KOPT-K1 (cell line): Measurements from ENCODE around the gene MARCHF7.
"Not testable (repeated sequence)": the region's sequence is repeated elsewhere in the genome, so short reads cannot be mapped to it uniquely, and the experiment has no call there.

Source experiments
- H3K27ac ChIP-seq: fragments of 200-600 bp; sonication (generic); 2 replicates; pipeline ENCODE4 v1.5.1; 2016; ENCODE audit warnings: antibody characterized with exemption, mild to moderate bottlenecking, low read depth, low read length; ENCODE audit not compliant: poor library complexity, severe bottlenecking
- H3K36me3 ChIP-seq: fragments of 200-600 bp; sonication (generic); 2 replicates; pipeline ENCODE4 v1.5.1; 2017; ENCODE audit warnings: antibody characterized with exemption, mild to moderate bottlenecking, low read length, moderate library complexity; ENCODE audit not compliant: insufficient read depth
- H3K9me3 ChIP-seq: fragments of 200-600 bp; sonication (generic); 2 replicates; pipeline ENCODE4 v1.5.1; 2017; ENCODE audit warnings: antibody characterized with exemption, low read length, mild to moderate bottlenecking; ENCODE audit not compliant: insufficient read depth, poor library complexity, severe bottlenecking

Gene MARCHF7

DNA sequence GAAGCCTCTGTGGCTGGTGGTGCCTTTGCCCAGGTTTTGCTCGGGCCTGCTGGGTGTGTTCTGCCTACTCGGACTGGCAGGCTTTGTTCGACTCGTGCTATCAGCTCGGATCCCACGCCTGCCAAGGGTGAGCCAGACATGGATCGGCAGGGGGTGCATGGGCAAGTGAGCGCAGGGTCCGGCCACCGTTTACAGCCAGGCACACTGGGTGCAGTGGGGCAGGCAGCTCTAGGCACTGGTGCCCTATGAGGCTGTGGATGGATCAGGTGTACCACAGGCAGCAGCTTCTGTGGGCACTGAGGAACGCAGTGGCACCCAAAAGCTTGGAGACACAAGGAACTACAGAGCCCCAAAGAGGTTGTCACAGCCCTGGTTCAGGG lies 25.6 kb downstream of the MARCHF7 start:
- no peak overlapping the region for H3K27ac ChIP-seq
- peaks cover 99% of the 10 kb centered on the region for H3K36me3 ChIP-seq
- H3K9me3 ChIP-seq, result no peaks in the 10 kb centered on the region

DNA sequence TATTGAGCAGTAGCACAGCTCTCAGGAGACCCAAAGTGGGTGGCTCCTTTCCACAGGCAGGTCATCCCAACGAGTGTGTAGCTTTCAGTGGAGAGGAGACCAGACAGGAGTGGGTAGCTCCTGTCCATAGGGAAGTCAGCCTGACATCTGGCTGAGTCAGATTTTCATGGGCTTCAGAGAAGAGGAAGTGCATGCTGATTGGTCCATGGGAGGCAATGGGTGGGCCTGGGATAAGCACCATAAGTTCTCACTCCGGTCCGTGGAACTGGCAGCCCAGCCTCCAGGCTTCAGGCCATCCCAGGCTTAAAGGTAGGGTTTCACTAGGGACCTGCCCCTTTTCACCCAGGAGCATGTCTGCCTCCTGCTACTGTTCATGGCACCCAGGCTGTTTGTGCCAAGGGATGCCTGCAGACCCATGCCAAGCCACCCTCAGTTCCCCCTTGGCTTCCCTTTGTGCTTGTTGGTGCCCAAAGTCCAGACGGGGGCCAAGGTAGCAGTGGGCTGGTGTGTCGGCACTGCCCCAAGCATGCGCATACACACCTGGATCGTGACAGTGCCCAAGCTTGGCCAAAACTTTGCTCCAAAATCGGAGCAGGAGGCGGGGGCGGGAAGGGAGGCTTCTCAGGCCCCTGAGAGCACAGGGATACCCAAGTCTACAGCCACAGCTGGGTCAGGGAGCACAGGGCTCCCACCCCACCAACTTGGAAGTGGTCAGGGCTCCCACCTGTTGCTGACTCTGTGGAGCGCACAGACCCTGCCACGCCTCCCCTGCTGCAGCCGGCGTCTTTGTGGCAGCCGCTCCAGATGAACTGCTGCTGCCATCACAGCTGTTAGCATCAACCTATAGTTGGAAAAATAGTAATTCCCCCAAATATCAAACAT lies 26.4 kb downstream of the MARCHF7 start:
- Histone ChIP-seq H3K27ac (no peak overlapping the region), H3K36me3 (peaks cover 100% of the 10 kb centered on the region), H3K9me3 (no peaks in the 10 kb centered on the region)

DNA sequence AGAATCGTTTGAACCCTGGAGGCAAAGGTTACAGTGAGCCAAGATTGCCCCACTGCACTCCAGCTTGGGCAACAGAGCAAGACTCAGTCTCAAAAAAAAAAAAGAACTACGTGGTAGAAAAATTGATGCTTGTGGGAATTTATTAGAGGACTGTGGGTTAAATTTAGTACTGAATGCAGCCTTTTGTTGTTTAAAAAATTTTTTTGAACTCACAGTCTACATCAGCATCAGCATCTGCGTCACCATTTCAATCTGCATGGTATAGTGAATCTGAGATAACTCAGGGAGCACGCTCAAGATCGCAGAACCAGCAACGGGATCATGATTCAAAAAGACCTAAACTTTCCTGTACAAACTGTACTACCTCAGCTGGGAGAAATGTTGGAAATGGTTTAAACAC lies 30.5 kb downstream of the MARCHF7 start:
- no peaks in the 10 kb centered on the region for H3K9me3 ChIP-seq
- no peak overlapping the region for H3K27ac ChIP-seq
- H3K36me3 ChIP-seq, result peaks cover 100% of the 10 kb centered on the region

DNA sequence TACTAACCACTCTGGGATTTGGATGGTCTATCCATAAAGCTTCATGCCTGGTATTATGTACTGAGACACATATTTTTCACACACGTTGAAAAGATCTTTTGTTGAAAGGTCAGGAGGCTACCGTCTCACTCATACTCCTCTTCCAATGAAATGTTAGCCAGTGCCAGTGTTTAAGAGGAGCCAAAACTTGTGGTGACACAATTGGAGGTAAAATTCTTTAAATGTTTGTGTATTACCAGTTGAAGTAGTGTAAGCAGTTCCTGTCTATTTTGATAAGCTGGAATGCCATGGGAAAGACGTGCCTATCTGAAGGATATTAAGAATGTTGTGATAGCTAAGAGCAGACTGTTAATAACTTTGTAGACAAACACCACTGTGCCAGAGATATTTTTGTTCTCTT lies 32.1 kb downstream of the MARCHF7 start:
- Histone ChIP-seq H3K36me3 (peaks cover 100% of the 10 kb centered on the region), H3K9me3 (no peaks in the 10 kb centered on the region), H3K27ac (no peak overlapping the region)

DNA sequence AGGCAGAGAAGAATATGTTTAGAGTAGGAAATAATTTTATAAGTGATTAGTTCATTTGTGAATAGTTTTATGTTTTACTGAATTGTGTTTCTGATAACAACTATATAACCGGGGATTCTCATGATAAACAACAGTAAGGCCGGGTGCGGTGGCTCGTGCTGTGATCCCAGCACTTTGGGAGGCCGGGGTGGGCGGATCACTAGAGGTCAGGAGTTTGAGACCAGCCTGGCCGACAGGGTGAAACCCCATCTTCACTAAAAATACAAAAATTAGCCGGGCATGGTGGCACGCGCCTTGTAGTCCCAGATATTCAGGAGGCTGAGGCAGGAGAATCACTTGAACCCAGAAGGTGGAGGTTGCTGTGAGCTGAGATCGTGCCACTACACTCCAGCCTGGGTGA lies 32.9 kb downstream of the MARCHF7 start:
- H3K36me3 ChIP-seq, result peaks cover 100% of the 10 kb centered on the region
- not testable (repeated sequence) for H3K9me3 ChIP-seq, H3K27ac ChIP-seq

DNA sequence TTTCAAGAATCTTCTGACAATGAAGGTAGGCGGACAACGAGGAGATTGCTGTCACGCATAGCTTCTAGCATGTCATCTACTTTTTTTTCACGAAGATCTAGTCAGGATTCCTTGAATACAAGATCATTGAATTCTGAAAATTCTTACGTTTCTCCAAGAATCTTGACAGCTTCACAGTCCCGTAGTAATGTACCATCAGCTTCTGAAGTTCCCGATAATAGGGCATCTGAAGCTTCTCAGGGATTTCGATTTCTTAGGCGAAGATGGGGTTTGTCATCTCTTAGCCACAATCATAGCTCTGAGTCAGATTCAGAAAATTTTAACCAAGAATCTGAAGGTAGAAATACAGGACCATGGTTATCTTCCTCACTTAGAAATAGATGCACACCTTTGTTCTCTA lies 35.8 kb downstream of the MARCHF7 start:
- H3K27ac ChIP-seq, result no peak overlapping the region
- H3K36me3 ChIP-seq, result peaks cover 99% of the 10 kb centered on the region
- no peaks in the 10 kb centered on the region for H3K9me3 ChIP-seq

DNA sequence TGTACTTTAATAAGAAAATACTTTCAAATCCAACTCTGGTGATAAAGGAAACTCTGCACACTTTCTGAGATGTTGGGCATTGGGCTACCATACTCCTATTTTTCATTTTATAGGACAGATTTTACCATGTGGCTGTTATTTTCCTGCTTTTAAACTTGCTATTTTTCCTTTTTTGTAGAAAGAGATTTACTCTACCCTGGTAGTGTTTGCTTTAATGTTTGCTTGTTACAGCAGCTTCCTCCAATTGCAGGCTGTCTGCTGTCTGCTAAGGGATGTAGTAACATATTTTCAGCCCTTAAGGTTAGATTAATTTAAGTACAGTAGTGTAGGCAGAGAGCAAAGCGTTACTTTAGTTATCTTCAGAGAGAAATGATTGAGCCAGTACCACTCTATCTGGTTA lies 38.6 kb downstream of the MARCHF7 start:
- Histone ChIP-seq H3K9me3 (no peaks in the 10 kb centered on the region), H3K27ac (no peak overlapping the region), H3K36me3 (peaks cover 99% of the 10 kb centered on the region)

DNA sequence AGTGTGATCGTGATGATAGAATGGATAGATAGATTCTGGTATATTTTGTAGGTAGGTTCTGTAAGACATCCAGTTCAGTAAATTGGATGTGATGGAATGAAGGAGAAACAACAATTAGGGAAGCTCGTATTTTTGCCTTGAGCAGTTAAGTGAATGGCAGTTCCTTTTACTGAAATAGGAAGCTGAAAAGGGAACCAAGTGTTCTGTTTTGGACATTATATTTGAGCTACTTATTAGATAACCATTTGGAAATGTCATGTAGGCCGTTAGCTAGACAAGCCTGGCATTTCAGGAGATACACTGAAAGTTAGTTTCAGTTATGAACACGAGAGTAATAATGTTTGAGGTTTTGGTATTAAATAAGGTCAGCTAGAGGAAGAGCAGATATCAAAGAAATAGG lies 41.5 kb downstream of the MARCHF7 start:
- no peak overlapping the region for H3K27ac ChIP-seq
- H3K36me3 ChIP-seq, result peaks cover 99% of the 10 kb centered on the region
- H3K9me3 ChIP-seq, result no peaks in the 10 kb centered on the region

DNA sequence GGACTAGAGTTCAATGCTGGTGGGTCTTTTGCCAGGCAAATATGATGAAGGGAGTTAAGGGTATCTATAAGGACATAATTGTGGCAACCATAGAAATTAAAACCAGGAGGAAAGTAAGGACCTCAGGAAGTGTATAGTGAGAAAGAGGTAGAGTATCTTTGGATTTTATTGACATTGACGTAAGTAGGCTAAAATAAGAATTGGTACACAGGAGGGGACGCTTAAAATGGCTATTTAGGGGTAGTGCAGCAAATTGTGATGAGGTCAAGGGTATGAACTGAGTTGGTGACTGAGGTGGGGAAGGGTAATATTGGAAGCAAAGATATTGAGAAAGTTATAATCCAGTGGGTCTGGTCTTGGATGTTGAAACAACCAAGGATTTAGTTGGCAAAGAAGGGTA lies 42.7 kb downstream of the MARCHF7 start:
- Histone ChIP-seq H3K36me3 (peaks cover 99% of the 10 kb centered on the region), H3K27ac (no peak overlapping the region), H3K9me3 (no peaks in the 10 kb centered on the region)

DNA sequence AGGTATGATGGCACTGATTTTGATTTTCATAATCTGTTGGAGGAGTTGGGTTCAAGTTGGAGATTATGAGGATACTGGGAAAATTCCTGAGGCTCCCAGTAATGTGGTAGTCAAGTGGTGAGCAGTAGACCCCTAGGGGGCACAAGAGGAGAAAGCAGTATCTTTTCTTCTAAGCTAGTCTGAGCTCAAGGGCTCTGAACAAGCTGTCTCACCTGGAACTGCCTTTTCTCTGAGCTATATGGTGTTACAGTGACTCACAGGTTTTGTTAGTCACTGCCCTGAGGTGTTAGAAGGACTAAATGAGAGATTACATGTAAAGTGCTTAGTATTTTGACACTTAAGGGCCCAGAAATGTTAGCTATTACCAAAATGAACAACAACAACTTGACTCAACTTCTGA lies 43.5 kb downstream of the MARCHF7 start:
- no peaks in the 10 kb centered on the region for H3K9me3 ChIP-seq
- peaks cover 100% of the 10 kb centered on the region for H3K36me3 ChIP-seq
- no peak overlapping the region for H3K27ac ChIP-seq

DNA sequence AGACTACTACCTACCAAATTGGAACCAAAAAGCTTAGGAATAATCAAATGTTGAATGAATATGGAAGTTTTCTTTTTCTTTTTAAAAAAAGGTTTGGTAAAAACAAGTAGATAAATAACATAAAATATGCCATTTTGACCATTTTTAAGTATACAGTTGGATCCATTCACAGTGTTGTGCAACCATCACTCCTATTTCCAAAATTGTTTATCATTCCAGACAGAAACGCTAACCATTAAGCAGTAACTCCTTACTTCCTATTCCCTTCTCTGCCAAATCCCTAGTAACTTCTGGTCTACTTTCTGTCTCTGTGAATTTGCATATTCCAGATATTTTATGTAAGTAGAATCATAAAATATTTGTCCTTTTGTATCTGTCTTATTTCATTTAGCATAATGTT lies 45.9 kb downstream of the MARCHF7 start:
- Histone ChIP-seq H3K9me3 (no peaks in the 10 kb centered on the region), H3K27ac (no peak overlapping the region), H3K36me3 (peaks cover 100% of the 10 kb centered on the region)

DNA sequence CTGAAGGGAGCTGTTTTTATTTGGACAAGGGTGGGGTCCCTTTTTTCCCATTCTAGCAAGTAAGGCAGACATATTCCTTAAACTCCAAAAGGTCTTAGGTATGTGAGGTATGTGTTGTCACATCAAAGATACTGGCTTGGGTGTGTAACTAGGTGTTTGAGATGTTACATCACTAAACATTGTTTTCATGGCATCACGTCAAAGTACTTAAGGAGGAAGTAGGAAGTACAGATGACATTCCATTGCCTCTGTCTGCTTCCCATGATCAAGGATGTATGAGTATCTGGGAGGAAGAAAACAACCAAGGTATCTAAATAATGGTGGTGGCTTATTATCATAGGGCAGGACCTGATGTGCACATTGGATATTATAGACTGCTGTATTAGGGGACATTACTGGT lies 46.4 kb downstream of the MARCHF7 start:
- Histone ChIP-seq H3K9me3 (no peaks in the 10 kb centered on the region), H3K36me3 (peaks cover 100% of the 10 kb centered on the region), H3K27ac (no peak overlapping the region)

DNA sequence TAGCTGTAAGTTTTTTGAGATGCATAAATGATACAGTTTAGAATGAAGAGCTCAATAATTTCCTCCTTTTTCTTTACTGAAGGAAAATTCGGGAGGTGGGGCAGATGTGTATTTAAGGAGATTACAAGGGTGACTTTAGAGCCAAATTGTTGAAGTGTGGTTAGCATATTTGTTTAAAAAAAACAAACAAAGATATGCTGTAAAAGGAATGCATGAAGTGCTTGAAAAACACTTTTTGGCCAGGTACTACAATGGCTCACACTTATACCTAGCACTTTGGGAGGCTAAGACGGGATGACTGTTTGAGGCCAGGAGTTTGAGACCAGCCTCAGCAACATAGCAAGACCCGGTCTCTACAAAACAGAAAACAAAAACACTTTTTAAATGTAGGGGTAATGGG lies 47.3 kb downstream of the MARCHF7 start:
- H3K36me3 ChIP-seq, result peaks cover 100% of the 10 kb centered on the region
- H3K27ac ChIP-seq, result no peak overlapping the region

DNA sequence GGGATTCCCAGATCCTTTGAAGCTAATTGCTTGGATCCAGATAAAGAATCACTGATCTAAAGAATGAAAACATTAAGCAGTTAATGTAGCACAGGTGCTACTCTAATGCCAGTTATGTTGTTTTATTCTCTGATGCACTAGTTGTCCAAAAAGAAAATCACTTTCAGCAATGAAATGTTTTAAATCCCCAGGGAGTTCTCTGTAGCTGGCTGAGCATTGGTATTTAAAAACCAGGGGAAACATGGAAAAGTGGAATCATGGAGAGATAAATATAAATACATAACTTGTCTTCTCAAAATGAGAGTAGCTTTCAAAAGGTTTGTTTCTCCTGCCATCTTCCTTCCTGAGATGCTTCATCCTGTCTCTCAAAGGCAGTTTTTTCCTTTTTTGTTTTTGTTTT lies 48.0 kb downstream of the MARCHF7 start:
- no peaks in the 10 kb centered on the region for H3K9me3 ChIP-seq
- no peak overlapping the region for H3K27ac ChIP-seq
- peaks cover 100% of the 10 kb centered on the region for H3K36me3 ChIP-seq

More for the DNA sequence above, 47.3 kb downstream of the MARCHF7 start:
- H3K9me3 ChIP-seq, result no peaks in the 10 kb centered on the region

DNA sequence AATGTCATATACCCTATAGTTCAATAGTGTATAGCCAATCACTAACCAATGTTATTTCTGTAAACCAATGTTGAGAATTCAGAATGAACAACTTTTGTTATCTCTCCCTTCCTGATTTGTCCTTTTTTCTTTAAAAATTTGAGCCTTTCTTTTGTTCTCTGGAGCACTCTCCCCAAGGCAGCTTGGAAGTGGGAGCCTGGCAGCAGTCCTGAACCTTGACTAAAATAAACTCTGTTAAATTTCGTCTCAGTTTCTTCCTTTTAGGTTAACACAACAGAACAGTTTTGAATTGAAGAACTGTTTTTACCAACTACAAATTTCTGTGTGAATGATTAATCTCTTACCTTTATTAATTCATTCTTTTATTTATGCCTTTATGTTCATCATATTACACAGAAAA lies 49.8 kb downstream of the MARCHF7 start:
- no peaks in the 10 kb centered on the region for H3K9me3 ChIP-seq
- H3K36me3 ChIP-seq, result peaks cover 100% of the 10 kb centered on the region

More for the DNA sequence above, 49.8 kb downstream of the MARCHF7 start:
- H3K27ac ChIP-seq, result no peak overlapping the region
